Esophagus muscularis mucosa (tissue), 4 donors: ENCODE data around the gene PTPRN2.

Source experiments
- CTCF ChIP-seq, 3 experiments: fragments of 200-600 bp in 2 of 3; fragments of 450-650 bp in 1 of 3; sonication (generic) in 2 of 3; IDR thresholded peaks; one replicate each; pipeline ENCODE4 v1.5.1; 2017 to 2019; ENCODE audit warnings: antibody characterized with exemption in 3 of 3, mild to moderate bottlenecking in 2 of 3, moderate library complexity in 1 of 3
- EP300 ChIP-seq: sonication (generic); formaldehyde crosslinking; IDR thresholded peaks from one replicate; pipeline ENCODE4 v1.6.1; 2017; ENCODE audit warnings: antibody characterized with exemption
- POLR2A ChIP-seq: fragments of 450-650 bp; IDR thresholded peaks from one replicate; pipeline ENCODE4 v1.6.1; 2017; ENCODE audit warnings: antibody characterized with exemption, moderate library complexity, mild to moderate bottlenecking, low read depth
- POLR2AphosphoS5 ChIP-seq, 2 donors: sonication (generic); formaldehyde crosslinking; IDR thresholded peaks; one replicate each; pipeline ENCODE4 v1.6.1; 2017; ENCODE audit warnings: antibody characterized with exemption in 2 of 2

DNA sequence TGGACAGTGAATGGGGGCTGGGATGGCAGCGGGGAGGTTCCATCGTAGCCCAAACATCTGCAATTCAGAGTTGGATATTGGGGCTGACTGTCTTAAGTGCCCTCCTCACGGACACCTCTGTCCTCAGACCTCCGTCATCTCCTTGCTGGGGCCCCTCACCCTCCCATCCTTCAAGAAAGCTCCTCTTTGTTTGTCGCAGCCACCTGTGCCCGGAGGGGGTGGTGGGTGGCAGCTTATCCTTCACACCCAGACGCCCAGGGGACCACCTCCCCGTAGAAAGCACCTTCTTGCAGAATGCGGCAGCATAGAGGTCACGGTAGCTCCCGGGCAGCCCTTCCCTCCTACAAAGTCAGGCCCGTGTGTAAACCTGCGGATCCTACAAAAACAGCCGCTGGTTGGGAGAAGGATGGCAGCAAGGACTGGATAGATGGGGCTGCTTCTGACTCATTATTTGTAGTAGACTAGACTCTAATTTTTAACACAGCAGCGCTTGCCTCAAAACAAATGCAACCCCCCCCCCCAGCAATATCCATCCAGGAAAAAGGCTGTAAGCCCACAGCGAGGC lies 1.3 kb upstream of the PTPRN2 start:
- TF ChIP-seq CTCF (IDR thresholded peaks at IDR 0.05) (no peak), POLR2AphosphoS5 (IDR thresholded peaks at IDR 0.05) (no peak), POLR2A (no peak), EP300 (no peak)
